Testis (tissue), 3 donors: ENCODE measurements around the gene HDAC7. TPM values are rescaled to one million over a fixed set of nuclear protein-coding genes. Genes with fewer than 3 reads are reported as not detected.

Source experiments
- DNase-seq: peaks from one replicate; pipeline ENCODE4 v3.0.0-alpha.2; 2019
- H3K27ac ChIP-seq, 2 donors: fragments of 200-600 bp; sonication (generic); one replicate each; pipeline ENCODE4 v1.5.1; 2019
- H3K27me3 ChIP-seq: fragments of 200-600 bp; sonication (generic); one replicate; pipeline ENCODE4 v1.5.1; 2019
- H3K36me3 ChIP-seq: fragments of 200-600 bp; sonication (generic); one replicate; pipeline ENCODE4 v1.5.1; 2017; ENCODE audit warnings: low read depth; ENCODE audit errors: missing control alignments
- H3K4me1 ChIP-seq: fragments of 200-600 bp; sonication (generic); one replicate; pipeline ENCODE4 v1.5.1; 2019
- H3K4me3 ChIP-seq, 2 donors: fragments of 200-600 bp; sonication (generic); one replicate each; pipeline ENCODE4 v1.5.1; 2017 to 2019
- H3K9me3 ChIP-seq: fragments of 200-600 bp; sonication (generic); one replicate; pipeline ENCODE4 v1.5.1; 2017
- CTCF ChIP-seq, 3 experiments: fragments of 450-650 bp in 2 of 3; fragments of 200-600 bp in 1 of 3; sonication (generic) in 1 of 3; IDR thresholded peaks; one replicate each; pipeline ENCODE4 v1.5.1; 2016 to 2019; ENCODE audit warnings: antibody characterized with exemption in 3 of 3, mild to moderate bottlenecking in 2 of 3, moderate library complexity in 1 of 3
- POLR2A ChIP-seq: fragments of 450-650 bp; IDR thresholded peaks from one replicate; pipeline ENCODE4 v1.6.1; 2017; ENCODE audit warnings: antibody characterized with exemption, mild to moderate bottlenecking, moderate library complexity
- WGBS, 2 donors: methylation state at CpG; one replicate each; pipeline ENCODE4 v1.1.5; 2018; 5-methylcytosine and 5-hydroxymethylcytosine counted together
- intact Hi-C: fragments of 100-400 bp; cut with DNase I; formaldehyde crosslinking; loops from one replicate; pipeline ENCODE4 v1.15.1; 2023; ENCODE audit warnings: low total_unique reads
- polyA plus RNA-seq: library from polyadenylated mRNA; stranded (reverse); fragments of 350-450 nt; fragmentation: Illumina TruSeq; extraction: RNeasy Lipid Tissue Mini Kit (QIAGEN cat#74804); gene quantifications from one replicate; pipeline ENCODE4 v1.2.3, GENCODE V29; 2014; ENCODE audit warnings: low read depth, low replicate concordance; ENCODE audit not compliant: insufficient read depth
- total RNA-seq, 2 donors: library from RNA; depleted of rRNA; stranded (reverse); fragments of >200 nt; gene quantifications; one replicate each; pipeline ENCODE4 v1.2.3, GENCODE V29; 2016

The HDAC7 gene
- total and polyA plus RNA-seq, 3 donors from 2014 or later, result 28.2 to 70.0 (median 39.9) TPM

GRCh38 chr12:47860873-47861272, 41.2 kb upstream of the HDAC7 start:
- 87 to 90% methylated on average over 2 of the region's 2 CpGs for WGBS, 2 donors
- no peaks in the 10 kb centered on the region for H3K4me1 ChIP-seq
- H3K27me3 ChIP-seq, result no peaks in the 10 kb centered on the region
- TF ChIP-seq CTCF (IDR thresholded peaks at IDR 0.05) (no peak), POLR2A (no peak)
- intact Hi-C loops, result no loop called here
- DNase-seq, result no peak
- no peak overlapping the region for H3K27ac ChIP-seq
- H3K9me3 ChIP-seq, result no peaks in the 10 kb centered on the region
- no peaks in the 10 kb centered on the region for H3K36me3 ChIP-seq
- no peak overlapping the region for H3K4me3 ChIP-seq

- intact Hi-C loops, result no loop called here
- Histone ChIP-seq H3K4me1 (no peaks in the 10 kb centered on the region), H3K36me3 (no peaks in the 10 kb centered on the region), H3K4me3 (no peak overlapping the region), H3K27ac (no peak overlapping the region), H3K27me3 (no peaks in the 10 kb centered on the region), H3K9me3 (no peaks in the 10 kb centered on the region)
- DNase-seq, result no peak
- WGBS, 2 donors, result 82 to 90% methylated on average over 7 of the region's 7 CpGs
- TF ChIP-seq CTCF (IDR thresholded peaks at IDR 0.05) (no peak), POLR2A (no peak)
Observed at GRCh38 chr12:47860279-47860841, 40.7 kb upstream of the HDAC7 start.

- DNase-seq, result no peak
- Histone ChIP-seq H3K27ac (no peak overlapping the region), H3K36me3 (no peaks in the 10 kb centered on the region), H3K4me3 (no peak overlapping the region), H3K27me3 (no peaks in the 10 kb centered on the region), H3K4me1 (no peaks in the 10 kb centered on the region), H3K9me3 (no peaks in the 10 kb centered on the region)
- intact Hi-C loops, result no loop called here
- TF ChIP-seq CTCF (IDR thresholded peaks at IDR 0.05) (no peak), POLR2A (no peak)
- 95 to 97% methylated on average over 8 of the region's 8 CpGs for WGBS, 2 donors
Observed at GRCh38 chr12:47858511-47859266, 39.0 kb upstream of the HDAC7 start.

GRCh38 chr12:47856721-47857575, 37.2 kb upstream of the HDAC7 start:
- Histone ChIP-seq H3K27me3 (no peaks in the 10 kb centered on the region), H3K36me3 (no peaks in the 10 kb centered on the region), H3K4me1 (peaks cover 9% of the 10 kb centered on the region), H3K4me3 (no peak overlapping the region), H3K27ac (no peak overlapping the region), H3K9me3 (no peaks in the 10 kb centered on the region)
- WGBS, 2 donors, result 90 to 91% methylated on average over 17 of the region's 17 CpGs
- intact Hi-C loops, result no loop called here
- TF ChIP-seq CTCF (IDR thresholded peaks at IDR 0.05), result no peak
- DNase-seq, result no peak
